GM19025 (cell line): ENCODE data around the gene PCBP3.

Source experiments
- ATAC-seq: cut with Tn5 transposase; IDR thresholded peaks from one replicate; pipeline ENCODE4 v1.9.1; 2021; ENCODE audit warnings: mild to moderate bottlenecking, low read depth, moderate library complexity; ENCODE audit not compliant: unreplicated experiment

PCBP3 gene

DNA sequence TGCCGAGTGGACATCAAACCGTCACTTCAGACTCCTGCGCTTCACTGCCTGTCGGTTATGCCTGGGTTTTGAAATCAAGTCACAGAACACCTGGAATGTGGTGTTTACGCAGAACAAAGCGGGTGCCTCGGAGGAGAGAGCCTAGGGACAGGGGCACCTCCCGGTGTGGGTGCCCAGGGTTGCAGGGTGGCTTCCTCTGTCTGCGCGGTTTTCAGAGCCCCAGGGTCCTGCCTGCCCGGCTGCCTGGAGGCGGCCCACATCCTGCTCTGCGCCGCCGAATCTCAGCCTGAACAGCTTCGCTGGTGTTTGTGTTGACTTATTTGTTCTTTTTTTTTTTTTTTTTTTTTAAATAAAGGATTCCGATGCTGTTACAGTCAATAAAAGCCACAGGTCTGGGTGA, 224.6 kb downstream of the PCBP3 start:
- no peak for ATAC-seq

DNA sequence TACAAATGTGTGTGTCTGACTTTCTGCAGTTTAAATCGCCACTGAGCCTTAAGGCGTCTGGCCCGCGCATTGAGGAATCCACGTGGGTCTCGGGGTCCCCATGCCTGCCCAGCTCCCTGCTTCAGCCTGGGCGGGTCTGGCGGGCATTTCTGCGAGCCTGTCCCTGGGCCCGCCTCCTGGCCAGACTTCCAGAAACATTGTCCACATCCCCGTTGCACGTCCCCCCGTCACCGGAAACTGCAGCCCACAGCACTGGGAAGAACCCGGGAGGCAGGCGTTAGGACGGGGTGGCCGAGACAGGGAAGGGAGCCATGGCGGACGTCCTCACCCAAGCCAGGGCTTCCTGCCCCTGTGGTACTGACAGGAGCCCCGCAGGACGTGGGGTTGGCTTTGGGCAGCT, 225.0 kb downstream of the PCBP3 start:
- no peak for ATAC-seq

DNA sequence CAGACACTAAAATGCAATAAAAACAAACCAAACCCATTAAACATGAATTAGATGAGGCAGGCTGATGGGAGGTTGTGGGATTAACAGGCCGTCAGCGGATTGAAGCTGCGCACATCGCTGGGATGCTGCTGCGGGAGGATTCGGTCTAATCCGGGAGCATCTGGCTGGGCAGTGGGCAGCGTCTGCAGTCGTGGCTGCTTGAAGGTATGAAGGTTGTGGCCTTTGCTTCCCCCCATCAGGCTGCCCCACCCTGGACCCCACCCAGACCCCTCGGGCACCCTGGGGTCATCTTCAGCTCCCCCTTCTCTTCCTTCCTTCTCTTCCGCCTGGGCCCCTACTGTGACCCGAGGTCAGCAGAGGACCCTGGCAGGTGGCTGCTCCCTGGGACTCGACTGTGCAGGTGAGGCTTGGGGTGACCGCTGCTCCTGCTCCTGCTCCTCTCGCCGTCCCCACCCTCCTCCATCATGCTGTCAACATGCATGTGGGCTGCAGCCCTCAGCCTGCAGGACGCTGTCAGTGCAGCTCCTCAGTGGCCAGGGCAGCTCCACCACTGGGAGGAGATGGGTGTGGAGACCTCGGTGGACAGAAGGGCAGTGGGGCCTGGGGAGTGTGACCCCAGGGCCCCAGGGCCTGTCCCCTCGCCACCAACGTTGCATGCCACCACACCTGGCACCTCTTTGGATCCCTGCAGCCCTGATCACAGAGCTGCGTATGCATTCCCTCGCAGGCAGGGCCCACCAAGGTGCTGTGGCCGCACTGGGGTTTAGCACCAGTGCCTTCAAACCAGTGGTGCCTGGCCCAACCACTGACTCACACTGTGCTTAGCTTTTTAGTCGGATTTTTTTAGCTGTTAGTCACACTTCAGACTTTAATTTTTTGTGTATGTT, 225.8 kb downstream of the PCBP3 start:
- no peak for ATAC-seq

DNA sequence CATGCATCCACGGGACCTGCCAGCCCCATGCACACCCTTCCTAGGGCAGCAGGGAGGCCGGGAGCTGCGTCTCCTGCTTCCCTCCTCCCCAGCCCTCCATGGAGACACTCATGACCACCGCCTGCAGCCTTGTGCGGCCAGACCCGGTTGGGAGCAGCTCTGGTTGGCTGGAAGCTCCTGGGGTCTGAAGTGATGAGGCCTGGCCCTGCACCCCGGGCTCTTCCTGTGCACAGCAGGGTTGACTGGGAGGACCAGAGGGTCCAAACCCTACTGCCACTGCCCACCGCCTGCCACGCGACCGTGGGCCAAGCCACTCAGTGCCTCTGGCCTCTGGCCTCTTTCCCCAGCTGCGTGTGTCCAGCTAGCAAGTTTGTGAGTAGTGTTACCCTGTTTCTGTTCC, 226.9 kb downstream of the PCBP3 start:
- no peak for ATAC-seq

DNA sequence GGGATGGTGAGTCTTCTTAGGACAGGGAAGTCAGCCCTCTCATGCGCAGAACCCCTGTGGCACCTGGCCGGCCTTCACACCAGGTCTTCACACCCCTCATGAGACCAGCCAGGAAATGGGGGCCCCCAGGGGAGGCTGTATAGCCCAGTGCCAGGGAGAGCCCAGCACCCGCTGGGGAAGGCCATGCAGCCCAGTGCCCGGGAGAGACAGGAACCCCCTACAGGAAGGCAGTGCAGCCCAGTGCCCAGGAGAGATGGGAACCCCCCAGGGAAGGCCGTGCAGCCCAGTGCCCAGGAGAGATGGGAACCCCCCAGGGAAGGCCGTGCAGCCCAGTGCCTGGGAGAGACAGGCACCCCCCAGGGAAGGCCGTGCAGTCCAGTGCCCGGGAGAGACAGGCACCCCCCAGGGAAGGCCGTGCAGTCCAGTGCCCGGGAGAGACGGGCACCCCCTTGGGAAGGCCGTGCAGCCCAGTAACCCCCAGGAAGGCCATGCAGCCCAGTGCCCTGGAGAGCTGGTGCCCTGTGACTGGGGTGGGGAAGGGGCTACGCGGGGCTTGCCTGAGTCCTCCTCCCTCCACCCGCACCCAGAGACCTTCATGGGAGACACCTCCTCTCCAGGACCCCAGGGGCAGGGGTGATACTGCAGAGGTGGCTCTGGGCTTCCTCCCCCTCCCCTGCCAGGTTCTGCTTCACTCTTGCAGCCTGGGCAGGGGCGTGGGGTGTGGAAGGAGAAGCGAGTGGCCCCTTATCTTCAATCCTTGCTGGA, 227.5 kb downstream of the PCBP3 start:
- no peak for ATAC-seq

DNA sequence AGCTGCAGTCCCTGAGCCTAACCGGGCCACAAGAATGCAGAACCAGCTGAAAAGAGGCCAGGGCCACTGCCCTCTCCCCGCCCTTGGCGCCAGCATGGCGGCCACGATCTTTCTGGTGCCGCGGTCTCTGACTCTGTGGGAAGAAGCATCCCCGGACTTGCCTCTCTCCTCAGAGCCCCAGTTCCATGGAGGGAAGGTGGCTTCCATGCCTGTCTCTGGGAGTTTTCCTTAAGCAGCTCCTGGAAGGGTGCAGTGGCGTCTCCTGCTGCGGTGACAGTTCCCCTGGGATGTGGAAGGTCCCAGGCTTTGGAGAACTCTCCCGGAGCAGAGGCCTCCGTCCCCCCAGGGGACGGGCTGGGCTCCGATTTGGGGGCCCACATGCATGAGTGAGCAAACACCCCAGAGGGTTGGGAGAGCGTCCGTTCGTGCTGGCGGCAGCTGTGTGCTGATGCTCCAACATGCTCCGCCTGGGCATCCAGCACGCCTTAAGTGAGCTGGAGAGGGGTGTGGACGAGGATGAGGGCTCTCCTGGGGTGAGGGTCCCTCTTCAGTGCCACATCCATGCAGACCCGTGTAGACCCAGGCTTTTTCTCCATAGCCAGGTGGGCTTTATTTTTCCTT, 228.2 kb downstream of the PCBP3 start:
- no peak for ATAC-seq

DNA sequence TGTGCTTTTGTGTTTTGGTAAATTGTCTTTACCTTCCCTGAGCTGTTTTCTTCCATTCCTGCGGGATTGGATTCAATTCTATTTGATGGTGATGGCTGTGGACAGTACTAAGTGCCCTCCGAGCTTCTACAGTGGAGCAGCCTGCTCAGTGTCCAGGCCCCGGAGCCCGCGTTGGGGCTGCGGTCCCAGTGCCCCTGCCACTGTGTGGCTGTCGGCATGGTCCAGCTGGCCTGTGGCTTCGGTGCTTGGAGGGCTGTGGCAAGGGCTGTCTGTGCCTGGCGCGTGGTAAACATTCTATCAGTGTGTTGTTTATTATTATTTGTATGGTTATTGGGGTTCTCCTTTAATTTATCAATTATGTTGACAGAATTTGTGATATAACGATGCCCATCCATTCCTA, 228.9 kb downstream of the PCBP3 start:
- no peak for ATAC-seq

DNA sequence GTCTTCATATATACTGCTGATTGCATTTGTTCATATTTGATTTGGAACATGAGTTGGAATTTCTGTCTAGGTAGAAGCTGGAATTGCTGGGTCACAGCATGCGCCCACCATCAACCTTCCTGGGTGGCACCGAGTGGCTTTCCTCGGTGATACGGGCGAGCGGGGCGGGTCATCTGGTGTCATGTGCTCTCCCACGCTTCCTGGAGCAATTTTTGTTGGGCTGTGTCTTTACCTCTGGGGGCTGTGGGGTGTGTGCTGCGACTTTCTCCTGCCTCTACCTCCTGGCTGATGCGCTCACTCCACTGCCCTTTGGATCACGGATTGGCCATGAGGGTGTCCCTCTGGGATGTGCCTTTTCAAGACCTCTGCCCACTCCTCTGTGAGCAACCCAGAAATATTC, 229.4 kb downstream of the PCBP3 start:
- no peak for ATAC-seq

DNA sequence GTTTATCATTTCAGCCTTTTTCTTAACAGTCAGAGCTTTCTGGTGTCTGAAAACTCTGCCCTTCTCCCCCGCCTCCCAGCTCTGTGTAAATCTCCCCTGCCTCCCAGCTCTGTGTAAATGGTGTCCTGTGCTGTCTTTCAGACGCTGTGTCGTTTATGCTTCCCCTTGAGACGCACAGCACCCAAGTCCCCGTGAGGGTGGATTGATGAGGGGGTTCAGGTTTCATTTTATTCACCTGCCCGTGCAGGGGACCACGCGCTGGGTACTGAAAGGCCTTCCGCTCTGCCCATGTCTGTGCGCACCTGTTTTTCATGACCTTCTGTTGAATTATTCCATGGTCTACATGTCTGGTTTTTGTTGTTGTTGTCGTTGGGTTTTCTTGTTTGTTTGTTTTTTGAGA, 229.9 kb downstream of the PCBP3 start:
- no peak for ATAC-seq

DNA sequence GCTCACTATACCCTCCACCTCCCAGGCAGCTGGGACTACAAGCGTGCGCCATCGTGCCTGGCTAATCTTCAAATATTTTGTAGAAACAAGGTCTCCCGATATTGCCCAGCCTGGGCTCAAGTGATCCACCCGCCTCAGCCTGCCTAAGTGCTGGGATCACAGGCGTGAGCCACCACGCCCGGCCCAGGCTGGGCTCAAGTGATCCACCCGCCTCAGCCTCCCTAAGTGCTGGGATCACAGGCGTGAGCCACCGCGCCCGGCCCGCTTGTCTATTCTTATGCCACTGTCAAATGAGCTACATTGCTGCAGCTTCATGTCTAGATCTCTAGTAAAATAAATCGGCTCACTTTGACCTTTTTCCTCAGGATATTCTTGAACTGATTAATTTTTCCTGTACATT, 230.3 kb downstream of the PCBP3 start:
- ATAC-seq = no peak

DNA sequence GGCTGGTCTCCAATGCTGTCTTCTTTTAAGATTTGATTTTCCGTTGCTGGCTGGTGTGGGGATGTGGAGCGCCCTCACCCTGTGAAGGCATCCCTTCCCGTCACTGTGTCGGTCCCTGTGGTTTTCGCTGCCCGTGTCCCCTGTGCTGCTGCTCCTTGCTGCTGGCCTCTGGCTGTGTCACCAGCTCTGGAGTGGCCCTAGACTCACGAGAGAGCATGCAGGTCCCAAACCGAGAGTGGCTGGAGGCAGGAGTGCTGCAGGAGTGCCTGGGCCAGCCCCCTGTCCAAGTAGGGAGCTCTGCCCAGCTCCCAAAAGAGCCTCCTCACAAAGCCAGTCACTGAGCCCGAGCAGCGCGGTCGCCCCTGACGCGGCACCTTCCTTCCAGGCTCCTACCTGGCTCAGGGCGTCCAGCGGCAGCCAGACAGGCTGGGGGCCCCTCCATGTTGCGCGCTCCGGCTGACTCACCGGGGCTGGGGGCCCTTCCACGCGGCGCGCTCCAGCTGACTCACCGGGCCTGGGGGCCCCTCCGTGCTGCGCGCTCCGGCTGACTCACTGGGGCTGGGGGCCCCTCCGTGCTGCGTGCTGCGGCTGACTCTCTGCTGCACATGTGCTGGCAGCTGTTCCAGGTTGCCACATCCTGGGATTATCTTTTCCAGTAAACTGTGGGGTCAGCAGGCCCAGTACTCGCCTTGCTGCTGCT, 231.3 kb downstream of the PCBP3 start:
- no peak for ATAC-seq

DNA sequence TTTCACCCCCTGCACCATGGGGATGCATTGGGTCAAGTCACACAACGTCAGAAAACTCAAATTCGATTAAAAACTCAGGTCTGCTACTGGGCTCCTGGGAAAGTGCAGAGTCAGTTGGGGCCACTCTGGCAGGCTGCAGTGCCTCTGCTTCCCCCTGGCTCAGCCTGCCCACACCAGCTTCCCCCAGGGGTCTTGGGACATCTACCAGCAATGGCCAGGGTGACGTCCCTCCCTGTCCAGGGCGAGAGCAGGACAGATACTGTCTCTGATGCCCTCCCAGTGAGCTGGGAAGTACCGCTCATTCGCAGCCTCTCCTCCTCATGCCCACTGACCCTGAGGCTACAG, 231.9 kb downstream of the PCBP3 start:
- no peak for ATAC-seq

DNA sequence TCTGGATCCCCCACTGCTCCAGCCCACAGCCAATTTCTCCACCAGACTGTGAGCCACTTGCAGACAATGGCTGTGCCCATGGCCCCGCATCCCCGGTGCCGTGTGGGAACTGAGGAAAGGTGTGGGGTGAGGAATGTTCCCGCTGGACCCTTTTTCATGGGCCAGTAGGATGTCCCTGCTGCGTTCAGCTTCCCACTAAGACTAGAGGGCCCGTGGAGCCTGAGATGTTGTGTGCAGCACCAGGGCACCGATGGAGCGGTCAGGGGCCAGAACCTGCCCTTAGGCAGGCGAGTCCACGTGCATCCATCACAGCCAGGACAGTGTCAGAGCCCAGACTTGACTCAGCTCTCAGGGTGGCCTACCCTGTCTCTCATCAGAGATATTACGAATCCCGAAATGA, 232.4 kb downstream of the PCBP3 start:
- ATAC-seq = no peak

DNA sequence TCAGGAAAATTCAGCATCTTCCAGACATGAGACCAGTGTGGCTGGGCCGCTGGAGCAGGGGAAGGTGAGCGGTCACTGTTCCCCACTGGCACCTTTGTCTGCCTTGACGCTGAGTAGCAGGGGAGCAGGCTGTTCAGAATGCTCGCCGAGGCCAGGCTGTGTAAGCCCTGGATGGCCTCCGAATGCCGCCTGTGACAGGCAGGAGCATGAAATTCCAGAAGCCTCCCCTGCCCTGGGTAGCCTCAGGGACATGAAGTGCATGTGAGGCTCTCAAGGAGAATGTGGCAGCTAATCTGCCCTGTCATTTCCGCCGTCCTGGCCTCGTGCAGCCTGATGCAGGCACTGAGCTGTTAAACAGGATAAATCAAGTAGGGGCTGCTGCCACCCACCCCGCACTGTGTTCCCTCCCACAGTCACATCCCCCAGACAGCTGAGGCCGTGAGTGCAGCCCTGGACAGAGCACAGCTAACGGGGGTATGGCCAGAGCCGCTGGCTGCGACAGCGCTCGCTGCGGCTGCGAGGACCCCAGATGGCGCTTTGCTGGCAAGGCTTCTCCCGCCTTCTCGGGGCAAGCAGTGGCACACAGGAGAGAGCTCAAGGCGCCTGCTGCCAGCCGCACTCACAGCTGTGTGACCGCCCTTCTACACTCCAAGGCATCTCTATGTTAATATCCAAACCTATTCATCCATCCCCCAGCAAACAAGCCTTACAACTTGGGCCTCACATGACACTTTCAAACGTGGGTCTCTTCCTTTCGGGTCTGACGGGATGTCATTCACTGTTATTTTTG, 233.1 kb downstream of the PCBP3 start:
- no peak for ATAC-seq

DNA sequence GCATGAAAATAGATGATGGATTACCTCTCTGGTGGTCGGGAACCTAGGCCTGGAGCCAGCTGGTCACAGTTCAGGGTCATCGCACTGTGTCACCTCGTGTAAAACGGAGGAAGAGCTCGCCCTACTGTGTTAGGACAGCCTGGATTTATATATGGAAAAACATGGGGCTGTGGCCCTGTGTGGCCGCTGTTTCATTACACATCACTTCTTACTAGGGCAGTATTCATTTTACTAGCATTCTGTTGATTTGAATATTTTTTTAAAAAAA, 233.6 kb downstream of the PCBP3 start:
- no peak for ATAC-seq

DNA sequence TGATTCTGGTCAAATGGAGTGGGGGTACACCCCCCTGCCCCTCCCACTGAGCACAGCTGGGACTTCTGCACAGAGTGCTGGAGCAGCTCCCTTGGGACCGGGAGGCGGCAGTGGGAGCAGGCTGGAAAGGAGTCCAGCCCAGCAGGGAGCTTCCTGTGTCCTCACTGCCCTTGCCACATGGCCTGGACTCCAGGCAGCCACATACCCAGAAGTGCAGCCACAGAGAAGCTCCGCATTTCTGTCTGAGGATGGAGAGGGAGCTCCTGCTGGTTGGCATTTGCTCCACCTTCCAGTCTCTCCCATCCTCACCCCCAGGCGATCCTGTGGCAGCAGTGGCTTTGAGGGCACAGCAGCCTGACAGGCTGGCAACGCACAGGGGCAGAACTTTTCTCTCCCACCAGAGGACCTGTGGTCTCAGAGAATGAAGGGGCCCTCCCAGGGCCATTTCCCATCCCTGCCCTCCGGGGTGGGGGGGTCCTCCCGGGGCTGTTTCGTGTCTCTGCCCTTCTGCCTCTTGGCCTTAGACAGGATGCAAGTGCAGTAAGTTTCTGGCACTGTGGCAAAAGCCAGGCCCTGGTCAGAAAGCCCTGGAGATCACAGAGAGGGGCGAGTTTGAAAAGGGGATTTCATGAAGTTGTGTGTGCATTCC, 234.4 kb downstream of the PCBP3 start:
- ATAC-seq = no peak

DNA sequence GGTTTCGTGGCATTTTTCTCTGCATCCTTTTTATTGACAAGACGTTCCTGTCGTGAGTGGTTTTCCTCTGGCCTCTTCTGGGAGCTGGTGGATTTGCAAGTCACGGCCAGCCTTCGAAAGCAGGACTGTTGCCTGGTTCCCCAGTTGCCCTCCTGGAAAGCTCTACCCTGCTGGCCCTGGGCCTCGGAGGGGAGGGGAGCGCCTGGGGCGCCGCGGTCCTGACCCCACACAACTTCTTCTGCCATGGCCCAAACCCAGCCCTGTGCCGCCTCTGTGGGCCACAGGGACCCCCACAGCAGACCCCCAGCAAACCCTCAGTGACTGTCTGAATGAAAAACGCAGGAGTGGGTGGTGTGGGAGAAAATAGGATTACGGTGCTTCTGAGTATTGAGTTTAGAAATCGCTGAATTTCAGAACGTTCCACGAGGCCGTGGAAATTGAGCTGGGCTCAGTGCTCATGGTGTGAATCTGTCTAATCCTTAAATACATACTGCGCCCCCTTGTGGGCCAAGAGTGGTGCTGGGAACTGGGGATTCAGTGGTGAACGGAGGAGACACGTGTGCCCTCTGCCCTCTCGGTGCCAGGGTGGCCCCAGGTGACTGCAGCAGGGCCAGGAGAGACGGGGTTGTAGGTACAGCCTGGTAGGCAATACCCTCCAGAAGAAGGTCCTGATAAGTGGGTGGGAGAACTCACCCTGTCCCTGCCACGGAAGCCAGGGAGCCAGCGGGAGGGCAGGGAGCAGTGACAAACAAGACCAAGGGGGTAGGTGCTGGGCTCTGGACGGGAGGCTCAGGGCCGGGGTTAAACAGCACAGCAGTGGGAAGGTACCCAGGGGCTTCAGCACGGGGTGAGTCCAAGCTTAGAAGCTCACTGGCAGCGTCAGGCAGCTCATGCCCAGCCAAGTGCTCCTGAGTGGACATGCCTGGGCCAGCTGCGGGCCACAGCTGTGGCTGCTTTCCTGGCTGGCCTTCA, 236.9 kb downstream of the PCBP3 start:
- no peak for ATAC-seq

DNA sequence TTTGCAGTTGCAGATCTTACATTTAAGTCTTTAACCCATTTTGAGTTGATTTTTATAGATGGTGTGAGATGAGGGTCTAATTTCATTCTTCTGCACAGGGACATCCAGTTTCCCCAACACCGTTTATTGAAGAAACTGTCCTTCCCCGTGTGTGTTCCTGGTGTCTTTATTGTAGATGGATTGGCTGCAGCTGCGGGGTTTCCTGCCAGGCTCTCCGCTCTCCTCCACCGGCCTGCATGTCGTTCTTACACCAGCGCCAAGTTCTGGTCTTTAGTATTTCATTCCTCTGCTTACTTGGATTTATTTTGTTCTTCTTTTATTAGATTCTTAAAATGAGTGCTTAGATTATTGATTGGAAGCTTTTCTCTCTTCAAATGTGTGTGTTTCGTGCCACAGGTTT, 239.1 kb downstream of the PCBP3 start:
- ATAC-seq = no peak

DNA sequence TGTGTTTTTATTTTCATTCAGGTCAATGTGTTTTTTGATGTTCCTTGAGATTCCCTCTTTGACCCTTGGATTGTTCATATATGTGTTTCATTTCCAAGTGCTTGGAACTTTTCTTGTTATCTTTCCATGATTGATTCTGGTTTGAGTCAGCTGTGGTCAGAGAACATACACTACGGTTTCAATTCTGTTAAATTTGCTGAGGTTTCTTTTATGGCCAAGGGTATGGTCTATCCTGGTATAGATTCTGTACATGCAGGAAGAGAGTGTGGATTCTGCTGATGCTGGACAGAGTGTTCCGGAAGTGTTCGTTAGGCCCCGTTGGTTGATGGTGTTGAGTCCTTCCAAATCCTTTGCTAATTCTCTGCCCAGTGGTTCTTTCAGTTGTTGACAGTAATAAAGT, 239.6 kb downstream of the PCBP3 start:
- ATAC-seq = no peak
